Ovary (tissue), 10 donors: ENCODE results near the gene CRISP3. TPM values are rescaled to one million over a fixed set of nuclear protein-coding genes. Genes with fewer than 3 reads are reported as not detected.

Source experiments
- DNase-seq, 5 donors: peaks; one replicate each; pipeline ENCODE4 v3.0.0-alpha.2; 2019 to 2020
- H3K27ac ChIP-seq, 2 donors: fragments of 200-600 bp; one replicate each; pipeline versions ENCODE4 v1.5.1 to v1.8.0; 2019 to 2022
- H3K27me3 ChIP-seq: fragments of 200-600 bp; one replicate; pipeline ENCODE4 v1.8.0; 2022
- H3K36me3 ChIP-seq: fragments of 200-600 bp; sonication (generic); one replicate; pipeline ENCODE4 v1.5.1; 2019
- H3K4me1 ChIP-seq: one replicate; pipeline ENCODE4 v1.8.1; 2013; ENCODE audit warnings: mild to moderate bottlenecking, moderate library complexity; ENCODE audit not compliant: insufficient read depth
- H3K4me3 ChIP-seq: fragments of 200-600 bp; sonication (generic); one replicate; pipeline ENCODE4 v1.5.1; 2017
- H3K9me3 ChIP-seq, 2 donors: fragments of 200-600 bp in 1 of 2; sonication (generic) in 1 of 2; one replicate each; pipeline versions ENCODE4 v1.5.1 to v1.8.1; 2013 to 2019; ENCODE audit warnings: mild to moderate bottlenecking in 1 of 2, moderate library complexity in 1 of 2
- CTCF ChIP-seq, 3 donors: fragments of 450-650 bp in 2 of 3; fragments of 200-600 bp in 1 of 3; IDR thresholded peaks; one replicate each; pipeline versions ENCODE4 v1.5.1 to v1.8.0; 2016 to 2022; ENCODE audit warnings: antibody characterized with exemption in 3 of 3, mild to moderate bottlenecking in 1 of 3
- EP300 ChIP-seq: sonication (generic); formaldehyde crosslinking; IDR thresholded peaks from one replicate; pipeline ENCODE4 v1.6.1; 2017; ENCODE audit warnings: antibody characterized with exemption
- POLR2A ChIP-seq: fragments of 450-650 bp; IDR thresholded peaks from one replicate; pipeline ENCODE4 v1.6.1; 2017; ENCODE audit warnings: antibody characterized with exemption, mild to moderate bottlenecking, moderate library complexity
- WGBS, 3 donors: extraction: QIAGEN DNeasy Blood & Tissue Kit in 1 of 3; methylation state at CpG; one replicate each; pipeline versions ENCODE4 v1.1.5 to v1.1.7; 2013 to 2017; 5-methylcytosine and 5-hydroxymethylcytosine counted together
- intact Hi-C, 4 donors: fragments of 100-400 bp; cut with DNase I; formaldehyde crosslinking; loops; one replicate each; pipeline versions ENCODE4 v1.11.0 to v1.15.1; 2022 to 2023
- long read RNA-seq, 3 donors: library from polyadenylated mRNA in 2 of 3; unstranded in 2 of 3; transcript quantifications; one replicate each; pipeline ENCODE4 v2.0.0 and lab custom pipeline, GENCODE V29; 2021 to 2026
- polyA plus RNA-seq, 2 donors: library from polyadenylated mRNA; stranded (reverse); fragments of 200-250 nt in 1 of 2; fragments of 350-450 nt in 1 of 2; fragmentation: Illumina TruSeq in 1 of 2; extraction: RNeasy Lipid Tissue Mini Kit (QIAGEN cat#74804) in 1 of 2; gene quantifications; one replicate each; pipeline ENCODE4 v1.2.3, GENCODE V29; 2013 to 2014
- total RNA-seq, 7 donors: library from RNA; depleted of rRNA in 2 of 7; stranded (reverse); fragments of >200 nt in 2 of 7; fragmentation: NEBNext Ultra II Directional in 3 of 7; extraction: Animal tissue kit (Norgen Biotek cat#: 25700) in 3 of 7; gene quantifications; one replicate each; pipeline versions ENCODE4 v1.1.0 to v1.2.4, GENCODE V29; 2016 to 2023
- donor health status: DM: no; HTN: no; CAD: no; lungs with moderate emphysema.
- donor health status: DM: no; HTN: no; CAD: no.
- donor health status: Bipolar disorder and iron deficiency.
- donor health status: DM: yes; HTN: yes; CAD: no.
- donor health status: DM: no; HTN: no; CAD: no.
- donor health status: DM: yes; HTN: yes; CAD: no.

The CRISP3 gene
- 100 to 1,000 TPM in 1 of 7 donors, 10 to 100 TPM in 4, under 1 TPM in 1, not detected in 1; 0.30 to 541 (median 21.1) TPM for total RNA-seq
- polyA plus RNA-seq, result under 1 TPM; 0.10 to 0.90 TPM
- long read RNA-seq, donor 1, result 0 reads
- long read RNA-seq, donor 2, result 0 reads
- long read RNA-seq, donor 3, partial matches to known transcripts, result 0 of 4 reads
- long read RNA-seq, donor 3, other reads (novel, unspliced or antisense), result 0 of 4 reads

GRCh38 chr6:49744259-49744658, at the start of gene CRISP3:
Gene CRISP3, minus strand, starts transcription at chr6:49744388. Its CDS starts 21 bp downstream, at chr6:49744367.
- Histone ChIP-seq H3K4me1 (no peaks in the 10 kb centered on the region), H3K27ac (no peak within 1 kb of the TSS), H3K36me3 (no peaks in the 10 kb centered on the region), H3K9me3 (no peaks in the 10 kb centered on the region), H3K4me3 (no peak within 1 kb of the TSS), H3K27me3 (no peaks in the 10 kb centered on the region)
- intact Hi-C loops, result no loop called here
- no peak for DNase-seq
- WGBS, 3 donors, result 44 to 63% (median 48%) methylated on average over 1 of the region's 1 CpG
- TF ChIP-seq EP300 (no peak), POLR2A (no peak), CTCF (IDR thresholded peaks at IDR 0.05) (no peak)

- H3K4me3 ChIP-seq, result no peak overlapping the region
- no peaks in the 10 kb centered on the region for H3K27me3 ChIP-seq
- no peak overlapping the region for H3K27ac ChIP-seq
- no peaks in the 10 kb centered on the region for H3K9me3 ChIP-seq
- intact Hi-C loops, result no loop called here
- H3K36me3 ChIP-seq, result no peaks in the 10 kb centered on the region
- no peaks in the 10 kb centered on the region for H3K4me1 ChIP-seq
- 80 to 85% (median 80%) methylated on average over 2 of the region's 2 CpGs for WGBS, 3 donors
- no peak for TF ChIP-seq CTCF (IDR thresholded peaks at IDR 0.05)
- TF ChIP-seq POLR2A, result no peak
- no peak for TF ChIP-seq EP300
- DNase-seq, result no peak
Measured at GRCh38 chr6:49790341-49790740, 46.2 kb upstream of the CRISP3 start.

- Histone ChIP-seq H3K4me3 (no peak within 1 kb of the TSS), H3K36me3 (no peaks in the 10 kb centered on the region), H3K9me3 (no peaks in the 10 kb centered on the region), H3K4me1 (no peaks in the 10 kb centered on the region), H3K27ac (no peak within 1 kb of the TSS), H3K27me3 (no peaks in the 10 kb centered on the region)
- no peak for DNase-seq
- intact Hi-C loops, result no loop called here
- TF ChIP-seq CTCF (IDR thresholded peaks at IDR 0.05), result no peak
- TF ChIP-seq EP300, result no peak
- no peak for TF ChIP-seq POLR2A
- 89 to 91% (median 91%) methylated on average over 8 of the region's 8 CpGs for WGBS, 3 donors
Measured at GRCh38 chr6:49787176-49787575, 43.0 kb upstream of the CRISP3 start, which contains the start of gene PGK2. Gene PGK2, minus strand, starts transcription at chr6:49787285. Its CDS starts 98 bp downstream, at chr6:49787187.

- DNase-seq, result no peak
- intact Hi-C loops, result no loop called here
- no peaks in the 10 kb centered on the region for H3K4me1 ChIP-seq
Measured at GRCh38 chr6:49784272-49784671, 40.1 kb upstream of the CRISP3 start.

More at GRCh38 chr6:49784272-49784671, 40.1 kb upstream of the CRISP3 start:
- Histone ChIP-seq H3K36me3 (no peaks in the 10 kb centered on the region), H3K27ac (no peak overlapping the region), H3K9me3 (no peaks in the 10 kb centered on the region), H3K27me3 (no peaks in the 10 kb centered on the region), H3K4me3 (no peak overlapping the region)
- TF ChIP-seq CTCF (IDR thresholded peaks at IDR 0.05) (no peak), POLR2A (no peak), EP300 (no peak)
